Muscle of back (tissue), 11 donors: ENCODE results near the gene SLC25A18. TPM values are rescaled to one million over a fixed set of nuclear protein-coding genes. Genes with fewer than 3 reads are reported as not detected.

Experiments
- DNase-seq, 3 donors: peaks; one replicate each; pipeline versions ENCODE4 v3.0.0 to v3.0.0-alpha.2; 2013
- polyA plus RNA-seq, 10 donors: library from polyadenylated mRNA; unstranded; fragments of 120-200 nt; gene quantifications; one replicate each; pipeline ENCODE4 v1.2.1, GENCODE V29; 2013; ENCODE audit not compliant: insufficient read length in 10 of 10

The SLC25A18 gene
- polyA plus RNA-seq, 10 donors, result 0.30 to 0.67 (median 0.52) TPM

DNA sequence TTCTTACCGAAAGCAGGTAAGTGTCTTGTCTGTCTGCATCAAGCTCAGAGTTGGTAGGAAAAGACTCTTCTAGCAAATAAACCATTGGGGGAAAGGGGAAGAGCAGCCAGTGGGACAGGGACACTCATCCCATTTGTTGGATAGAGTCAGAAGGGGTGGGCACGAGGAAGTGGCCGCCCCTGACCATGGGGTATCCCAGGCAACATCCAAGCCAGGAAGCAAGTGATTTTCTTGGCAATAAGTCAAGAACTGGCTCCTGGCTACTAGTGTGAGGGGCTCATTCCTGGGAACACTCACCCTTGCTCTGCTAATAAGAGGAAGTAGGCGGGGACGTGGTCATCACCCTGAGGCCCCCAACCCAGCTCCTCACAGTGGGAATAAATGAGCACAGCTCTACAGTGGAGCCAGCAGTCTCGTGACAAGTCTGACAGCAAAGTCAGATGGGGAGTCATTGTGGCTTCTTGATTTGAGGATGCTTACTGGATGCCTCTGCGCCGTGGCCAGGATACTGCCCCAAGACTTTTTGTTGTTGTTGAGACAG is 6.7 kb downstream of the SLC25A18 start:
- peak in 1 of 3 donors; percentile 43 for DNase-seq

DNA sequence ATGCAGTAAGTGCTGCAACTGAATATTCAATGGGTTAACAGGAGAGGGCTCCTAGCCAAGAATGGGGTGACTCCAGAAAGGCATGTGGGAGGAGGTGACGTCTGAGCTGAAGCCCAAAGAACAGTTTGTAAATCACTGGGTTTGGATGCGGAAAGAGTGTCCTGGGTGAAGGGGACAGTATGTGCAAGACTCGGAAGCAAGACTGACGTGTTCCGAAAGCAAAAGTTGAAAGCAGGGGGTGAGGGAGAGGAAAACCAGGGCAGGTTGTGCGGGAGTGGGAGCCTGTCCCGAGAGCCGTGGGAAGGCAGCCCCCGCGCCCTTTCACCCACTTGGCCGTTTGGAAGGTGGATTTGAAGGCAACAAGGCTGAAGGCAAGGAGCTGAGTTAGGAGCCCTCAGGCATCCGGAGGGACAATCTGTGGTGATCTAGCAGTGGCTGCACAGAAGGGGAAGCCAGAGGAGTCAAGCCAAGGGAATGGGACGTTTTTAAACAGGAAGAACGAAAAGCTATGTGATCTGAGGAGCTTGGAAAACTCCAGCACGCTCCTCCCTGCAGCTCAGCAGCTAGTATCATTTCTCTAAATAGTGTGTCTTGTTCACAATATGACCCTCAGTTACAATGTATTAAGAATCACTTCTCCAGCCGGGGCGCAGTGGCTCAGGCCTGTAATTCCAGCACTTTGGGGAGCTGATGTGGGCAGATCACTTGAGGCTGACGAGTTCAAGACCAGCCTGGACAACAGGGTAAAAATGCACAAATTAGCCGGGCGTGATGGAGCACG is 7.7 kb downstream of the SLC25A18 start:
- DNase-seq, result peak; percentile 46 to 86 (median 62)

DNA sequence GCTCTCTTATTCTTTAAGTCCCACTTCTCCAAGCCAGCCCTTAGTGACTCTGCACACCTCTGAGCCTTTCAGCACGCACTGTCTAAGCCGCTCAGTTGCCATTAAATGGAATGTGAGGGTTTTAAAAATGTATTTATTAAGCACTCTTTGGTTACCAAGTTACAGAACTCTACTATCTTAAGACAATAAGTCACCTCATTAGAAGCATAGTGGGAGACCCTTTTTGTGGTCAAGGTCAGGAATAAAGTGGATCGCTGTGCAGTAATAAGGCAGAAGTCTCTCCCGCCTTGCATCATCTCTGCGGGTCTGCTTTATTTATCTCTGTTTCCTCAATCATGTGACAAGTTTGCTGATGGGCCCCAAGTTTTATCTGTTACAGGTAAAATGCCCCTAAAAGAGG is 11.9 kb downstream of the SLC25A18 start:
- DNase-seq, result no peak

DNA sequence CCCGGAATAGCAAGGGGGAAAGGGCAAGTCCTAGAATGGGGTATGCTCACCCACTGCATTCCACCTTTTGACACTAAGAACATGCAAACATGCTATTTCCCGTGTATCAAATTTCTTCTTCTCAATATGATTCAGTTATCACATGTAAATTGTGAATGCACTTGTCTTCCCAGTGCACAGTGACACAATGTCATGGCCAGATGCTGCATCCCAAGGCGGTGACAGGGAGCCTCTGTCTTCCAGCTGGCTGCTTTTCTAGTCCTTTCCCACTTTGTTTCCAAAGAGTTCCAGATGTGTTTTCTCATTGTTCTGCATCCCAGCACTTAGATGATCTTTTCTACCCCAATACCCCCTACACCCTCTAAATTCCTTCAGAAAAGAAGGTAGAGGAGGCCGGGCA is 12.4 kb downstream of the SLC25A18 start:
- no peak for DNase-seq

DNA sequence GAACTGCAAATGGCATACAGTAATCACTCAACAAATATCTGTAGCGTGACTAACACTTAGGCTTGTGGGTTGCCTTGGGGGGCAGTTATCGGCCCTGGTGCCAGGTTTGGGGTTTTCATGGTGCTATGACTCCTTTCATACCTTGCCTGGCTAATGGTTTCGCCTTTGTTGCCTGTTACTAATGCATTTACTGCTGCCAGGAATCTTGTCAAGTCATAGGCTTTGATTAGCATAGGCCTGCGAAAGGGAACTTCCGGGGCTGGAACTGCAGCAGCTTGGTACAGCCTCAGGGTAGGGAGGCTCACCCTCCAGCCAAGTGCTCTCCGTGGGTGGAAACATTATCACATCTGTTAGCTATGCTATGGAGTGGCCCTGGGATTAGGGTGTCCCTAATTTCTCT is 13.2 kb downstream of the SLC25A18 start:
- peak in 2 of 3 donors; percentile 24 to 75 for DNase-seq

DNA sequence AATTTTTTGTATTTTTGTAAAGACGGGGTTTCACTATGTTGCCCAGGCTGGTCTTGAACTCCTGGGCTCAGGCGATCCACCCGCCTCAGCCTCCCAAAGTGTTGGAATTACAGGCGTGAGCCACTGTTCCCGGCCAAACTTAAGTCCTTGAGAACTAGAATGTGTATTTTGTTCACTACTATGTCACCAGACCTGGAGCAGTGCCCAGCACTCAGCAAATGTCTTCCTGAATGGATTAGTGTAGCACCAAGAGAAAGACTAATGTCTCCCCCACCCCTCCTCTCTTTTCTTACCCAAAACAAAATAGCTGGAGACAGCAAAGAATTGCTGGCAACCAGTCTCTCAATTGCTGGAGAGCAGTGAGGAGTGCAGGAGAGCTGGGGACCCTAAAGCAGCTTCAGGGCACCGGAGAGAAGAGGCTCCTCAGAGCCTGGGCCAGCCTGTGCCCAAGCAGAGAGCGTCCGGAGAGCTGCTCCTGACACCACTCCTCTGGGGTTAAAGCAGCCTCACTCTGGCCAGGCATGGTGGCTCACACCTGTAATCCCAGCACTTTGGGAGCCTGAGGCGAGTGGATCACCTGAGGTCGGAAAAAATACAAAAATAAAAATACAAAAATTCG is 14.9 kb downstream of the SLC25A18 start:
- DNase-seq, result peak; percentile 45 to 69 (median 53)

DNA sequence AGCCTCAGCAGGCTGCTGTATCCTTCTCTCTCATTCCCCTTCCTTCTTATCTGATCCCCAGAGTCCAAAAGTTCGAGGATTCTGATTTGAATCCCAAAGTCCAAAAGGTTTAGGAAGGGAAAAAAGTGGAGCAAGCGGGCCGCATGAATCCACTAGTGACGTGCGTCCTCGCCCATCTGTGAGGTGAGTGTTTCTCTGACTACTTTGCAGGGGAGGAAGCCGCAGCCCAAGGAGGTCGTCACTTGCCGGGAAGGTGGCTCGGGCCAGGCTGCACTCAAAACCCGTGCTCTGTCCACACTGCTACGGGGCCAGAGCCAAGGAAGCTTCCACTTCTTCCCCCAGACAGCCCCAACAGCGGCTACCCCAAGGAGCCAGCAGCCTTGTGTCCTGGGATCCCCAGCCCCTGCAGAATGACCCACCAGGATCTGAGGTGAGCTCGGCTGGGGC is 16.3 kb downstream of the SLC25A18 start:
- no peak for DNase-seq

DNA sequence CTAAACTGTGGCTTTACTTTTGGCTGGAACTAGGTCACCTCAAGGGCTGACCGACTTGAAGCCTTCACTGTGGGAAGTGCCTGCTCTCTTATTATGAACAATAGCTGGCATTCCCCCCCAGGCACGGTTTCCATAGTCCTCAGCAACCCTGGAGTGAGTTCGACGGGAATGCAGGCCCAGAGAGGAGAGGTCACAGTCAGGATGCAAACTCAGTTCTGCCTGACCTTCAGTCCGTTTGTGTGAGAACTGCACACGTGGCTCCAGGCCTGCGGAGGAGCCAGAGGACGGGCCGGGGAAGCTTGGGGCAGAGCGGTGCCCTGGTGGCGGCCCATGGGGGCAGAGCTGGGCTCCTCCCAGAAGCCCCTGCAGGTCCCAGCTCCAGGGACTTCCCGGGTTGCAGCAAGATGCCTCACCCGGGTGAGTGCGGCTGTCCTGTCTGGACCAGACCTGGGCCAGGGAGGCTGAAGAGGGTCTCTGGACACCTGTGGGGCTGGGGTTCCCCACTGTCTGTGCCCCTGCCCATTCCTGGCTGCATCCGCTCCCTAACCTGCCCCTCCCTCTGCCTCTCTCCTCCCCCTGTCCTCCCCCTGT is 17.2 kb downstream of the SLC25A18 start:
- DNase-seq, result no peak

DNA sequence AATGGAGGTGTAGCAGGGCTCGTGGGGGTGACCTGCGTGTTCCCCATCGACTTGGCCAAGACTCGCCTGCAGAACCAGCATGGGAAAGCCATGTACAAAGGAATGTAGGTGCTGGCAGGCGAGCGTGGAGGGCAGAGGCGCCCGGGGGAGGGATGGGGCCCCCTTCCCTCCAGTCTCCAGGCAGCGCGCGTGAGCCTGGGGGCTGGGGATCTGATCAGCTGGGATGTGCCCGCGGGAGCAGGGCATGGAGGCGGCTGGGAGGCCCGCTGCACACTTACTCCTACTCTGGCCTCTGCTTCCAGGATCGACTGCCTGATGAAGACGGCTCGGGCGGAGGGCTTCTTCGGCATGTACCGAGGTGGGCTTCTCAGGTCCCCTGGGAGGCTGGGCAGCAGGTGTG is 17.8 kb downstream of the SLC25A18 start:
- no peak for DNase-seq

DNA sequence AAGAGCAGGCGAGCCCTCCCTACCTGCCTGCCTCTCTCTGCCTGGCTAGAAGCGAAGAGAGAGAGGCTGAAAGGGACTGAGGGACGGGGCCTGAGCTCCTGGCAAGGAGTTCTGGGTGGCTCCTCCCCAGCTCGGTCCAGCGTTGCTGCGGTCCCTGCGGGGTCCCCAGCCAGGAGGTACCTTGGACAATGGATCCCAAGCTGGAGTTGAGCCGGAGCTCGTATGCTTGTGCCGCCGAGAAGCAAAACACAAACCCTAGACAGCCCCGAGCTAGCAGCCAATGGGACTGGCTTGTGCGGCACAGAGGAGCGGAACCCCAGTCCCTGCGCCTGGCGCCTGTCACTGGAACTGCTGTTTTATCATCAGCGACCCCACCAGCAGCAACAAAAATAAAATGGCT is 18.3 kb downstream of the SLC25A18 start:
- DNase-seq, result no peak

DNA sequence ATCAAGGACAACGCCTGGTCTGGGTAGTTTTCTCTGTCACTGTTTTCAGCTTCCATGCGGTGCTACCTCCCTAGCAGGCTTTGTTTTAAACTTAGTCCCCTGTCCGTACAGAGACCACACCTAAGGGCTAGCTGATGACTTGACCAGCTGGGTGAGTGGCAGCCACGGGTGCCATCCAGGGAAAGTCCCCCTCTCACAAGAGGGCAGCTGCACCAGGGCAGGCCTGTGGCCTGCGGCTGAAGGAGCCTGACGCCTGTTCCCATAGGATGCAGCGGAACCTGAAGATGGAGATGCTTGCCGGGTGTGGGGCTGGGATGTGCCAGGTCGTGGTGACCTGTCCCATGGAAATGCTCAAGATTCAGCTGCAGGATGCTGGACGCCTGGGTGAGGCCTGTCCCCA is 19.9 kb downstream of the SLC25A18 start:
- DNase-seq, result no peak

DNA sequence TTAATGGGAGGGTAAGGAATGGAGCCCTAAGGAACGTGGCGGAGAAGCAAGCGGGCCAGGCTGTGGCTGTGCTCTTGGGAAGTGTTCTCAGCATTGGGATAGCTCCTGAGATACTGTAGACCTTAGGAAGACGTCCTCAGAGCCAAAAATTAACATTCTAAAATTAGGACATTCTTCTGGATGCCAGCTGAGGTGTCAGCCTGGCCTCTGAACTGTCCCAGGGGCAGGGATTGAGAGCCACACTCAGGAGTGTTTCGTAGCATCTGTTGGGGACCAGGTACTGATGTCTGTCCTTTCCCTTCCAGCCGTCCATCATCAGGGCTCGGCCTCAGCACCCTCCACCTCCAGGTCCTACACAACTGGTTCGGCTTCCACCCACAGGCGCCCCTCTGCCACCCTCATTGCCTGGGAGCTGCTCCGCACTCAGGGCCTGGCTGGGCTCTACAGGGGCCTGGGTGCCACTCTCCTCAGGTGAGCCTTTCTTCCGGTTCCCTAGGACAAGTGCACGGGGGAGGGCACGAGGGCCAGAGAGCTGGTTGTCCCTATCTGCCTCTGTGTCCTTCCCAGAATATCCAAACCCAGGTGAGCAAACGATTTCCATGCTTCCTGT is 23.6 kb downstream of the SLC25A18 start:
- no peak for DNase-seq

DNA sequence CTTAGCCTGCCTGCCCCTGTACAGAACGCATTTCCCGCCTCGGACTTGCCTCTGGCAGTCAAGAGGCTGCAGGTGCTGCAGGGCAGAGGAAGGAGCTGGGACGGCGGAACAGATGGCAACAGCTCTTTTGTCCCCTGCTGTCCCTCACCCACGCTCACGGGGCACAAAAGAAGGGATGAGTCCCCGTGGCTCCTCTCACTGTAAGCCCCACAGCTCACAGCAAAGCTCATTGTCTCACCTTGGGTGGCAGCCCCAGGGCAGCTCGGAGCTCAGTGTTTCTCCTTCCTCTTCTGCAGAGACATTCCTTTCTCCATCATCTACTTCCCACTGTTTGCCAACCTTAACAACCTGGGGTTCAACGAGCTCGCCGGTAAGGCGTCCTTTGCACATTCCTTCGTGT is 24.3 kb downstream of the SLC25A18 start:
- no peak for DNase-seq

DNA sequence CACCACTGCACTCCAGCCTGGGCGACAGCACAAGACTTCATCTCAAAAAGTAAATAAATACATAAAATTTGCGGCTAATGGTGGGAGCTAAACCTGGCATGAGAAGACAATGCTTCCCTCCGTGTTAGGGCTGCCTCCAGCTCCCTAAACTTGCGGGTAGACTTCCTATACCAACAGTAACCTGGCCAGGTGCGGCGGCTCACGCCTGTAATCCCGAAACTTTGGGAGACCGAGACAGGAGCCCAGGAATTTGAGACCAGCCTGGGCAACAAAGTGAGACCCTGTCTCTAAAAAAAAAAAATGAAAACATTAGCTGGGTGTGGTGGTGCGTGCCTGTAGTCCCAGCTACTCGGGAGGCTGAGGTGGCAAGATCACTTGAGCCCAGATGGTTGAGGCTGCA is 25.3 kb downstream of the SLC25A18 start:
- no peak for DNase-seq

DNA sequence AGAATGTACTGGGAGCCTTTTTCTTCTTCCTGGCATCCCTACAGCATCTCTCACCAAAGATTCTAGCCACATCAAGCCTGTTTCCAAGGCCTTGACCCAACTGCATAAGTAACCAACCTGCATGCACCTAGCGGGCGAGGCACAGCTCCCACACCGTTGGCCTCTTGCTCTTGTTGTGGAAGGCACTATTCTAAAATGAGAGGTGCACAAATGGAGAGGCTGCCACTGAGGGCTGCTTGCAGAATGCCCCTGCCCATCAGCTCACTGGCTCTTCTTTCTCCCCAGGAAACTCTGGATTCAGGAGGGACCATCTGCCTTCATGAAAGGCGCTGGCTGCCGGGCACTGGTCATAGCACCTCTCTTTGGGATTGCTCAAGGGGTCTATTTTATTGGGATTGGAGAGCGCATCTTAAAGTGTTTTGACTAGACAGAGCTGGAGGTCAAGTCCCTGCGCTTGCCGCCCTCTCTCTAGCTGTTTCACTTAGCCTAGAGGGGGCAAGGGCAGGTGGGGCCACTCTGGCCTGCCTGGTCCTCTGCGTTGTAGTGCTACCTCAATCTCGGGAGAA is 26.6 kb downstream of the SLC25A18 start:
- DNase-seq, result no peak

DNA sequence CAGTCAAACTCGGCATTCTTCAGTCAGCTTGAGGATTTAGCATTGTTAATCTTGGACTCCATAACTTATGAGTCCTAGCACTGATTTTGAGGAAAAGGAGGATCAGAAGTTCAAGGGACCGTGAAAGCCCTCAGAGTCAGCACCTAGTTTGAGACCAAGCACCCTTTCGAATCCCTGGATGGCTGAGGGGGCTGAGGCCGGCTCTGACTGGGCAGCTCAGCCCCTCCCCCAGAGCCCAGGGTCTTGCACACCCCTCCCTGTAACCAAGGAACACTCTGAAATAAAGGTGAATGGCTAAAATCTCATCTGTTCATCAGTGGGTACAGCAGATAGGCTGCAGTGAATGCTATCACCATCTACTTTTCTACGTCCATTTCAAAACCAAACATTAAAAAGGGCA is 27.3 kb downstream of the SLC25A18 start:
- DNase-seq, result no peak

DNA sequence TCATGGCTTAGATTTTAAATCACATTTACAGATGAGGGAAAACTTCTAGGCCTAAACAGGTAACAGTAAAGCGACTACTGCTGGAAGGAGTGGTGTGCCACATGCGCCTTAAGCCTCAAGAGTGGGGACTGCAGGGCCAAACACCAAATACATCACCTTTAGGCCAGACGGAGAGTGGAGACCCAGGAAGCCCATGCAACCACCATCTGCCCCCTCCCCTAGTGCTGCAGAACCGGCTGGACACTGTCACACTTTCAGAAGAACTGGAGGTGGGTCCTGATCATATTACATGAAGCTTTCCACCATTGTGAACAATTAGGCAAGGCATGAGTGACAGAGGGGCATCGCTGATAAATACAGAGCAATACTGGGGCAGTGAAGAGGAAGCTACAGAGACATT is 28.9 kb downstream of the SLC25A18 start:
- DNase-seq, result no peak

DNA sequence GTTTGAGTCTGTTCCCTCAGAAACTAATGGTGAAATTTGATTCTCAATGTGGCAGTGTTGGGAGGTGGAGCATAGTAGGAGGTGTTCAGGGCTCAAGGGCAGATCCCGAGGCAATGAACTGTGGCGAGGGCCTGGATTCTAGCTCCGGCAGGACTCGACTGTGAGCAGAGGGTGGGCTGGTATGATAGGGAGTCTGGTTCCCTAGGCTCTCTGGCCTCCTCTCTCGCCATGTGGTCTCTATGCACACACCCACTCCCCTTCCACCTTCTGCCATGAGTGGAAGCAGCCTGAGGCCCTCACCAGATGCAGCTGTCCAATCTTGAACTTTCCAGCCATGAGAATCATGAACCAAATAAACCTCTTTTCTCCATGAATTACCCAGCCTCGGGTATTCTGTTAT is 32.9 kb downstream of the SLC25A18 start:
- DNase-seq, result no peak

DNA sequence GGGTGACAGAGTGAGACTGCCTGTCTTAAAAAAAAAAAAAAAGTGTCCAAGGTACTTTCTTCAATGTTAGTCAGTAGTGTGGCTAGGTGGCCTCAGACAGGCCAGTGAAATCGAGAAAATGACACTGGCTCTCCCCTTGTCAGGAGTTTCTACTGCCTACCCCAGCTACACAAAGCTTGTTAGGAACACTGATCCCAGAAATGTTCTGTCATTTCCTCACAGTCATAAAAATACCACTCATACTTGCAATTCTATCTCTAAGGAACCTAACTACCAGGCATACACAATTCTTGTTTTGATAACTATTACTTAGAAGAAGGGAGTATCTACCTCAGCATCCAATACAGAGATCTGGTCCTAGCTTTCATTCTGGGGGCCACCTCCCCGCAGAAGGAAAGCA is 33.9 kb downstream of the SLC25A18 start:
- DNase-seq, result no peak

DNA sequence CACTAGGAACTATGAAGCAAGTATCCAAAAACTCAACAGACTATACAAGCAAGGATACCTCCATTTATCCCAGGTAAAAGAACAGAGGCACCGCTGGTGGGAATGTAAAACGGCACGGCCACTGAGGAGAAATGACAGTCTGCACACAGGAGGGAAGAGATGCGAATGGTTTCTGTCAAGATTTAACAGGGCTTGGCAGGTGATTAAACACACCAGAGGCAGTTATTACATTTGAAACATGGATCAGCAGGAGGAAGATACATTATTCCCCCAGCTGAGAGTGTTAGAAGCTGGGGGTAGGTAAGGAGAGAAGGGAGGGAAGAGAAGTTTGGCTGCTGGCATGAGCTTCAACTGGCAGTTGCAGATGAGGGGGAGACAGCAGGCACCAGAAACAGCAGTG is 35.0 kb downstream of the SLC25A18 start:
- no peak for DNase-seq

DNA sequence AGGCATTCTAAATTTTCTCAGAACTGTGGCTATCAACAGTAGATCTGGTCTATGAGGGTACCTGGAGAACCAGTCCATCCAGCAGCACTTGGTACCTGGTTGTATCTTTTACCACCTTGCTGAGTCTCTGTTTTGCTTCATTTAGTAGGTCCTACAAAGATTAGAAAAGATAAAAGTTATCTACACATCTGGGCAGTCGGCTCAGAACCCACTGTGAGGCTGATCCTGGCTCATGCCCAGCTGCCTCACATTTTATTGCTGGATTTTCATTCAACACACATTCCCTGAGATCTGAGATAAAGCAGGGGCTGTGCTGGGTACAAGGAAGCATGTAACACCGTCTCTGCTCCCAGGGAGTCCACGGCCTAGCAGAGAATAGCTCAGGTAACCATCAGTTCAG is 37.7 kb downstream of the SLC25A18 start:
- no peak for DNase-seq

DNA sequence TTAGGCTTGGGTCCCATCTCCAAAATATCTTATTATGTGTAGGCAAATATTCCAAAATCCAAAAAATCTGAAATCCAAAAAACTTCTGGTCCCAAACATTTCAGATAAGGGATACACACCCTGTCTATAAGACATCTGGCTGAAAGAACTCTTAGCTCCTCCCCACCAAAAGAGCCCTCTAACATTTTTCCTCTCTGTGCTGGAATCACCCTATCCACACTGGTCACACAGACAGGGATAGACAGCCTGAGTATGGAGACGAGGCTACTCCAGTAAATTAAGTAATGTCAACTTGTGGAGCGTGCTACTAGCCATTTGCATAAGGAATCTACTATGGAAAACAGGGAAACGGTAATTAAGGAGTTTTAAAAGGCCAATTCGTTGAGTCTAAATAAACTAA is 40.4 kb downstream of the SLC25A18 start:
- no peak for DNase-seq
